Aorta (tissue), 5 donors: Measurements from ENCODE around the gene TAS2R31. TPM values are rescaled to one million over a fixed set of nuclear protein-coding genes. Genes with fewer than 3 reads are reported as not detected.
A peak's percentile ranks its signal among the peaks of the same experiment; 100 is the strongest.
"Not testable (repeated sequence)": the region's sequence is repeated elsewhere in the genome, so short reads cannot be mapped to it uniquely, and the experiment has no call there.

Experiments used
- ATAC-seq: fragments of 200-7000 bp; cut with Tn5 transposase; one replicate; pipeline ENCODE4 v1.9.1; 2022; ENCODE audit warnings: moderate library complexity; ENCODE audit not compliant: low FRiP score
- DNase-seq, 2 donors: peaks; one replicate each; pipeline ENCODE4 v3.0.0-alpha.2; 2020
- H3K27ac ChIP-seq, 2 donors: one replicate each; pipeline ENCODE4 v1.5.1; 2013; ENCODE audit warnings: low read length in 2 of 2, mild to moderate bottlenecking in 2 of 2, moderate library complexity in 2 of 2, control low read depth in 1 of 2, inconsistent platforms in 1 of 2, low read depth in 1 of 2
- H3K27me3 ChIP-seq, 2 donors: one replicate each; pipeline ENCODE4 v1.6.1; 2013; ENCODE audit warnings: control low read depth in 1 of 2, low read length in 1 of 2, mild to moderate bottlenecking in 1 of 2, moderate library complexity in 1 of 2; ENCODE audit not compliant: insufficient read depth in 2 of 2, control insufficient read depth in 1 of 2
- H3K36me3 ChIP-seq, 2 donors: one replicate each; pipeline ENCODE4 v1.6.1; 2013; ENCODE audit warnings: control low read depth in 1 of 2, low read length in 1 of 2, mild to moderate bottlenecking in 1 of 2; ENCODE audit not compliant: insufficient read depth in 2 of 2, control insufficient read depth in 1 of 2
- H3K4me1 ChIP-seq, 2 donors: one replicate each; pipeline ENCODE4 v1.6.1; 2013; ENCODE audit warnings: low read length in 2 of 2, control low read depth in 1 of 2, mild to moderate bottlenecking in 1 of 2, moderate library complexity in 1 of 2; ENCODE audit not compliant: insufficient read depth in 2 of 2, control insufficient read depth in 1 of 2
- H3K4me3 ChIP-seq, 2 donors: one replicate each; pipeline ENCODE4 v1.5.1; 2013; ENCODE audit warnings: low read length in 2 of 2, control low read depth in 1 of 2, mild to moderate bottlenecking in 1 of 2
- H3K9me3 ChIP-seq: one replicate; pipeline ENCODE4 v1.6.1; 2013; ENCODE audit warnings: mild to moderate bottlenecking, low read length; ENCODE audit not compliant: control insufficient read depth
- WGBS, 2 donors: extraction: QIAGEN DNeasy Blood & Tissue Kit; methylation state at CpG; one replicate each; pipeline ENCODE4 v1.1.7; 2013; 5-methylcytosine and 5-hydroxymethylcytosine counted together
- intact Hi-C, 2 donors: fragments of 100-400 bp; cut with DNase I; formaldehyde crosslinking; loops; one replicate each; pipeline versions ENCODE4 v1.14.2 to v1.15.0; 2022
- long read RNA-seq, 2 donors: library from polyadenylated mRNA; unstranded; transcript quantifications; one replicate each; pipeline ENCODE4 v2.0.0, GENCODE V29; 2020 to 2021
- polyA plus RNA-seq, 2 donors: library from polyadenylated mRNA; stranded (reverse); fragments of 200-250 nt; gene quantifications; one replicate each; pipeline ENCODE4 v1.2.3, GENCODE V29; 2013
- total RNA-seq, 2 donors: library from RNA; stranded (reverse); fragmentation: NEBNext Ultra II Directional; extraction: Animal tissue kit (Norgen Biotek cat#: 25700); gene quantifications; one replicate each; pipeline ENCODE4 v1.2.1, GENCODE V29; 2021
- donor health status: healthy with polysubstance abuse.
- donor health status: Bipolar disorder and iron deficiency.
- donor health status: DM: no; HTN: no; CAD: no.
- donor health status: DM: no; HTN: no; CAD: no.
- donor health status: DM: yes; HTN: yes; CAD: no.

The TAS2R31 gene, protein sequence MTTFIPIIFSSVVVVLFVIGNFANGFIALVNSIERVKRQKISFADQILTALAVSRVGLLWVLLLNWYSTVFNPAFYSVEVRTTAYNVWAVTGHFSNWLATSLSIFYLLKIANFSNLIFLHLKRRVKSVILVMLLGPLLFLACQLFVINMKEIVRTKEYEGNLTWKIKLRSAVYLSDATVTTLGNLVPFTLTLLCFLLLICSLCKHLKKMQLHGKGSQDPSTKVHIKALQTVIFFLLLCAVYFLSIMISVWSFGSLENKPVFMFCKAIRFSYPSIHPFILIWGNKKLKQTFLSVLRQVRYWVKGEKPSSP
- total RNA-seq (1 to 10 TPM; 5.3 to 9.1 TPM), polyA plus RNA-seq (under 1 TPM in 1 of 2 donors, not detected in 1; 0.82 TPM)
- long read RNA-seq, donor 1, result 0 reads
- long read RNA-seq, donor 2, result 0 reads

DNA sequence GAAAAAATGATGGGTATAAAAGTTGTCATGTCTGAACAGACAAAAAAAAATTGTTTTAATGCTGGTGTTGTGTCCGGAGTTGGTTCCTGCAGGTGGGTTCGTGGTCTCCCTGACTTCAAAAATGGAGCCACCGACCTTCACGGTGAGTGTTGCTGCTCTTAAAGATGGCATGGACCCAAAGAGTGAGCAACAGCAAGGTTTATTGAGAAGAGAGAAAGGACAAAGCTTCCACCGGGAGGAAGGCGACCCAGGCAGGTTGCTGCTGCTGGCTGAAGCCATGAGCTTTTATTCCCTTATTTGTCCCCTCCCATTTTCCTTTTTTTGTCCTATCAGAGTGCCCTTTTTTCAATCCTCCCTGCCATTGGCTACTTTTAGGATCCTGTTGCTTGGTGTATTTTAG lies at the start of gene TAS2R31:
TAS2R31 (minus strand) TSS at position 101 of the 400 bp plus-strand sequence; CDS start at position 29, 72 bp downstream.
- ATAC-seq (no peak), DNase-seq (no peak)
- 97% methylated on average over 6 of the region's 6 CpGs for WGBS, 2 donors
- Histone ChIP-seq H3K36me3 (peaks cover 0 to 4% of the 10 kb centered on the region in 2 donors), H3K4me3 (no peak within 1 kb of the TSS), H3K4me1 (no peaks in the 10 kb centered on the region), H3K27ac (no peak within 1 kb of the TSS), H3K9me3 (no peaks in the 10 kb centered on the region), H3K27me3 (no peaks in the 10 kb centered on the region)
- intact Hi-C loops, result no loop called here

DNA sequence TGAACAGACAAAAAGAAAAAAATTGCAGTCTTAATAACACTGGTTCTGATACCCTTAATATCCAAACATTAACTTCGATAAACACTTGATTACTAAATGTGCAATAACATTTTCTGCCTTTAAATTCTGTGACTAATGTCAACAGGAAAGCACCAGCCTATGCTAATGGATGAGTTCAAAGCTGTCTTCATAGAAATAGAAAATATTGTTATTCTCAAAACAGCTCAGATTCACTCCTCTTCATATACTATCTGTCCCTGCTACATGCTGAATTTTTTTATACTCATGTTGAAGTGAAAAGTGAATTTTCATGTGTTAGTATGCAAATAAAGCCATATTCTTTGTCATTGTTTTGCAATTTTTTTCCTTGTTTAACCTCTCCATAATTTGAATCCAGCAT lies 47.0 kb upstream of the TAS2R31 start:
- H3K4me1 ChIP-seq, result no peaks in the 10 kb centered on the region
- intact Hi-C loops, result no loop called here
- DNase-seq (no peak), ATAC-seq (no peak)
- no peaks in the 10 kb centered on the region for H3K27me3 ChIP-seq
- no peak overlapping the region for H3K4me3 ChIP-seq
- WGBS, 2 donors, result 97 to 100% methylated on average over 1 of the region's 1 CpG
- no peak overlapping the region for H3K27ac ChIP-seq
- no peaks in the 10 kb centered on the region for H3K36me3 ChIP-seq
- H3K9me3 ChIP-seq, result no peaks in the 10 kb centered on the region

- 0 to 72% methylated on average over 2 to 3 of the region's 3 CpGs for WGBS, 2 donors
- H3K4me3 ChIP-seq, result no peak overlapping the region
- H3K4me1 ChIP-seq, result no peaks in the 10 kb centered on the region
- no peak for DNase-seq
- no peaks in the 10 kb centered on the region for H3K36me3 ChIP-seq
- no peak overlapping the region for H3K27ac ChIP-seq
- H3K9me3 ChIP-seq, result no peaks in the 10 kb centered on the region
- no peaks in the 10 kb centered on the region for H3K27me3 ChIP-seq
- intact Hi-C loops, result no loop called here
- no peak for ATAC-seq
Observed at GRCh38 chr12:11075642-11076041, 44.4 kb upstream of the TAS2R31 start.

GRCh38 chr12:11071414-11071813 lies 40.2 kb upstream of the TAS2R31 start:
- H3K27ac ChIP-seq, result no peak overlapping the region
- no peaks in the 10 kb centered on the region for H3K36me3 ChIP-seq
- no peak for ATAC-seq
- no peak for DNase-seq
- no peaks in the 10 kb centered on the region for H3K27me3 ChIP-seq
- WGBS, 2 donors, result 46 to 47% methylated on average over 4 of the region's 4 CpGs
- H3K4me1 ChIP-seq, result no peaks in the 10 kb centered on the region
- H3K9me3 ChIP-seq, result no peaks in the 10 kb centered on the region
- no peak overlapping the region for H3K4me3 ChIP-seq
- intact Hi-C loops, result loop anchor here (2.0 to 5.0 kb wide), 2 partner anchors 54 to 57 kb away; no protein-coding TSS in a partner anchor

GRCh38 chr12:11070999-11071398 lies 39.8 kb upstream of the TAS2R31 start:
- 85% methylated on average over 1 of the region's 1 CpG; no CpG with 5 or more reads in 1 of the 2 donors for WGBS, 2 donors
- no peak overlapping the region for H3K4me3 ChIP-seq
- no peaks in the 10 kb centered on the region for H3K4me1 ChIP-seq
- H3K27ac ChIP-seq, result no peak overlapping the region
- no peaks in the 10 kb centered on the region for H3K9me3 ChIP-seq
- intact Hi-C loops, result loop anchor here (2.0 to 5.0 kb wide), 2 partner anchors 54 to 56 kb away; no protein-coding TSS in a partner anchor
- no peaks in the 10 kb centered on the region for H3K36me3 ChIP-seq
- ATAC-seq (no peak), DNase-seq (no peak)
- no peaks in the 10 kb centered on the region for H3K27me3 ChIP-seq

- intact Hi-C loops, result loop anchor here (2.0 to 5.0 kb wide), 2 partner anchors 53 to 55 kb away; no protein-coding TSS in a partner anchor
- H3K36me3 ChIP-seq, result no peaks in the 10 kb centered on the region
- DNase-seq, result no peak
- H3K4me1 ChIP-seq, result no peaks in the 10 kb centered on the region
- no peaks in the 10 kb centered on the region for H3K27me3 ChIP-seq
- no peak overlapping the region for H3K4me3 ChIP-seq
- peak; percentile 15 for ATAC-seq
- no peak overlapping the region for H3K27ac ChIP-seq
- WGBS, 2 donors, result 77 to 82% methylated on average over 5 of the region's 5 CpGs
- H3K9me3 ChIP-seq, result no peaks in the 10 kb centered on the region
Observed at GRCh38 chr12:11069854-11070365, 38.7 kb upstream of the TAS2R31 start.

DNA sequence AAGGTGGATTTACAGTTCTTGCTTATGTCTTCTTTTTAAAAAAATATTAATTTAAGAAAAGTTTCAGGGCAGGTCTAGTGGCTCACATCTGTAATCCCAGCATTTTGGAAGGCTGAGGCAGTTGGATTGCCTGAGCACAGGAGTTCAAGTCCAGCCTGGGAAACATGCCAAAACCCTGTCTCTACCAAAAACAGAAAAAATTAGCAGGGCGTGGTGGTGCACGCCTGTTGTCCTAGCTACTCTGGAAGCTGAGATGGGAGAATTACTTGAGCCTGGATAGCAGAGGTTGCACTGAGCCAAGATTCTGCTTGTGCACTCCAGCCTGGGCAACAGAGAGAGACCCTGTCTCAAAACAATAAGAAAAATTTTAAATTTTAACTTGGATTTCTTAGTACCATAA lies 36.3 kb upstream of the TAS2R31 start:
- H3K27me3 ChIP-seq, result no peaks in the 10 kb centered on the region
- no peak overlapping the region for H3K4me3 ChIP-seq
- H3K4me1 ChIP-seq, result no peaks in the 10 kb centered on the region
- no peak overlapping the region for H3K27ac ChIP-seq
- H3K36me3 ChIP-seq, result peaks cover 0 to 2% of the 10 kb centered on the region in 2 donors
- WGBS, 2 donors, result 3 to 8% methylated on average over 2 of the region's 2 CpGs
- intact Hi-C loops, result no loop called here
- ATAC-seq (peak; percentile 53), DNase-seq (peak in 1 of 2 donors; percentile 49)
- H3K9me3 ChIP-seq, result no peaks in the 10 kb centered on the region

DNA sequence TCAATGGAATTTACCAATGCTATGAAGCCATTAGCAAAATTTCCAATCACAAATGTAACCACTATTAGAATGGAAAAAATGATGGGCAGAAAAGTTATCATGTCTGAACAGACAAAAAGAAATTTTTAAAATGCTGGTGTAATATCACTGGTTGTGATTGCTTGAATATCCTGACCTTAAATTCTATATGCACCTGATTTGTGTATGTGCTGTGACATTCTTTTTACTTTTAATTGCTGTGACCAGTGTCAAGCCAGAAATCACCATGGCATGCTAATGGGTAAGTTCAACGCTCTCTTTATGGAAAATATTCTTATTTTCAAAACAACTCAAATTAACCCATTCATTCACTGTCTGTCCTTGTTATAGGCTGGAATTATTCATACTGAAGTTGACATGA lies 31.0 kb upstream of the TAS2R31 start, which contains the start of gene TAS2R46:
TAS2R46 (minus strand) TSS at position 101 of the 400 bp plus-strand sequence; CDS start at position 101, 0 bp downstream.
- H3K36me3 ChIP-seq, H3K4me3 ChIP-seq, H3K27me3 ChIP-seq, intact Hi-C loops, ATAC-seq, H3K27ac ChIP-seq, DNase-seq, H3K4me1 ChIP-seq, H3K9me3 ChIP-seq: not testable (repeated sequence)
- 85 to 90% methylated on average over 1 of the region's 1 CpG for WGBS, 2 donors

- intact Hi-C loops, result no loop called here
- Histone ChIP-seq H3K36me3 (peaks cover 0 to 1% of the 10 kb centered on the region in 2 donors), H3K4me1 (no peaks in the 10 kb centered on the region), H3K27me3 (no peaks in the 10 kb centered on the region), H3K9me3 (no peaks in the 10 kb centered on the region), H3K4me3 (no peak overlapping the region), H3K27ac (no peak overlapping the region)
- DNase-seq, result no peak
- ATAC-seq, result no peak
Observed at GRCh38 chr12:11059784-11060183, 28.6 kb upstream of the TAS2R31 start.
